ENCODE measurements around the gene ANO6.

GRCh38 chr12:45282411-45282810, 66.5 kb downstream of the ANO6 start:
- TF ChIP-seq EZH2 (IDR thresholded peaks at IDR 0.05; ENCODE audit: low read length) (no peak), CTCF (optimal IDR thresholded peaks at IDR 0.05 in 1 of 3, IDR thresholded peaks at IDR 0.05 in 1 of 3, conservative IDR thresholded peaks at IDR 0.05 in 1 of 3; ENCODE audit: extremely low read depth in 1 of 3, insufficient read depth in 2 of 3, low read length in 3 of 3) (no peak)

Measured in keratinocyte (primary cell).